NCI-H2081 (cell line): Measurements from ENCODE around the gene PRMT6.
"Not testable (repeated sequence)": the region's sequence is repeated elsewhere in the genome, so short reads cannot be mapped to it uniquely, and the experiment has no call there.

ENCODE experiments used
- DNase-seq, 2 experiments: peaks; one replicate each; lab custom pipeline; 2025; lab: John Stamatoyannopoulos, UW

Gene PRMT6

GRCh38 chr1:107056426-107057196 lies at the start of gene PRMT6:
TSS of gene PRMT6 (plus strand) at chr1:107056674. CDS start at chr1:107056716, 42 bp downstream.
- DNase-seq: peak; percentile 54 to 80

- no peak for DNase-seq
Measured at GRCh38 chr1:107009281-107009680, 47.2 kb upstream of the PRMT6 start.

GRCh38 chr1:107010582-107010981 lies 45.9 kb upstream of the PRMT6 start:
- no peak for DNase-seq

- no peak for DNase-seq
Measured at GRCh38 chr1:107016376-107016978, 40.0 kb upstream of the PRMT6 start.

GRCh38 chr1:107018445-107018844 lies 38.0 kb upstream of the PRMT6 start:
- no peak for DNase-seq

- no peak for DNase-seq
Measured at GRCh38 chr1:107019166-107019565, 37.3 kb upstream of the PRMT6 start.

GRCh38 chr1:107038874-107039273 lies 17.6 kb upstream of the PRMT6 start:
- not testable (repeated sequence) for DNase-seq

GRCh38 chr1:107044310-107045220 lies 11.9 kb upstream of the PRMT6 start:
- DNase-seq: not testable (repeated sequence)

- no peak for DNase-seq
Measured at GRCh38 chr1:107047602-107048001, 8.9 kb upstream of the PRMT6 start.

GRCh38 chr1:107048241-107048640 lies 8.2 kb upstream of the PRMT6 start:
- DNase-seq: no peak

- no peak for DNase-seq
Measured at GRCh38 chr1:107051266-107051665, 5.2 kb upstream of the PRMT6 start.

- DNase-seq: not testable (repeated sequence)
Measured at GRCh38 chr1:107055919-107056425, 502 bp upstream of the PRMT6 start.

- peak; percentile 49 to 76 for DNase-seq
Measured at GRCh38 chr1:107057197-107058133, 991 bp downstream of the PRMT6 start.

GRCh38 chr1:107058245-107059032 lies 2.0 kb downstream of the PRMT6 start:
- peak in 1 of 2 experiments; percentile 14 for DNase-seq

- no peak for DNase-seq
Measured at GRCh38 chr1:107061886-107062285, 5.4 kb downstream of the PRMT6 start.

GRCh38 chr1:107073493-107073892 lies 17.0 kb downstream of the PRMT6 start:
- DNase-seq: no peak

GRCh38 chr1:107076841-107077240 lies 20.4 kb downstream of the PRMT6 start:
- DNase-seq: no peak

GRCh38 chr1:107079249-107079648 lies 22.8 kb downstream of the PRMT6 start:
- DNase-seq: no peak

GRCh38 chr1:107081102-107081501 lies 24.6 kb downstream of the PRMT6 start:
- DNase-seq: no peak

- no peak for DNase-seq
Measured at GRCh38 chr1:107091418-107091817, 34.9 kb downstream of the PRMT6 start.
